Measurements from ENCODE around the gene NCKAP1. TPM values are rescaled to one million over a fixed set of nuclear protein-coding genes. Genes with fewer than 3 reads are reported as not detected.
A peak's percentile ranks its signal among the peaks of the same experiment; 100 is the strongest.

Gene NCKAP1
- polyA plus RNA-seq, 1 donor: 127 TPM

DNA sequence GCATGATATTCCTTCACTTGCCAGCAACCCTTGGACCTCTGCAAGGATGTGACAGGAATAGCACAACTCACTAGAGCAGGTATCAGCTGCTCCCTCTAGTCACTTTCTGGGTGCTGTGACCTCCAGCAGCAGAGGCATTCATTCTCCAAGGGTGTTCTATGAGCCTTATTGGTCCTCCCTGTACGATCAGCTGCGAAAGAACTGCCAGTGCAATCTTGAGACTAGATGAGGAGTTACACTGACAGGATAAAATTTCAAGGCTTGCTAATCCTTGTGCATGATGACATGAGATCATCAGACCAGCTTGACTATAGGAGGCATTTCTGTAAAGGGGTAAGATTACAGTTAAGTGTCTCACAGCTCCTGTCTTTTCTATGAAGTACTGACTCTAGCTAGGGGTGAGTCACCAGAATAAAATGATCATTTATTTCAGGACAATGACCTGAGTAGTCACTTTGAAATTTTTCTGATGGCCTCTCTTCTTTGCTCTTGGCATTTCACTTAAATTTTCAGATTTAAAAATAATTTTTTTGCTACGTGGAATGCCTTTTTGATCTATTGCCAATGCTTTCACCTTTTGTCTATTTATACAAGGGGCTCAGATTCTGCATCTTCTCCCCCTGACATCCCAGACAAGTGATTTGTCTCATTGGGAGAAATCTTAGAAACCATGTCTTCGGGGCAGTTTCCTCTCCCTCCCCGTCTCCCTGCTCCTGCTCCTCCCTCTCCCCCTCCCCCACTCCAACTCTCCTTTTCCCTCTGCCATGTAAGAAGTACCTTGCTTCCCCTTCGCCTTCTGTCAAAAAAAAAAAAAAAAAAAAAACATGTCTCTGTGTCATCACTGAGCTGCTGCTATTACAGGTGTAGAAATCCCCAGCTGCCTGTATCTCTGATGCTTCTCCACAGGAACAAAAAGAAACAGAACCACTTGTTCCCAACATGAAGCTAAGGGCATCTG is 122.6 kb downstream of the NCKAP1 start:
- WGBS (ENCODE audit: insufficient coverage, low lambda C conversion rate): 100% methylated on average over 1 of the region's 6 CpGs
- no peak for DNase-seq

DNA sequence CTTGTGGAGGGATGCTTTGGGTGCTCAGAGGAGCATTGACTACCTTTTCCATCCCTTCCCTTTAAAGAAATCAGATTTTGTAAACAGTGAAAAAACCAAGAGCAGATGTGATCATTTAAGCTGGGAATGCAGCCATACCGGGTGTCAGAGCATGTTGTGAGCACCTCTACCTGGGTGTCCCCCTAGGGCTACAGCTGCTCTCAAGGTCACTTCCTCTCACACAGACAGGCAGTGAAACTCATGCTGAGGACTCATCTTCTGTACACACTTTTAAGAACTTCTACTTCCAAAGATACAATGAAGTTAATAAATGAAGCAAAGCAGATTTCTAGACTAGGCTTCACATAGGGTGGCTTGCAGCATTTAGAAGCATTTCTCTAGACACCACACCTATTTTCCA is 123.4 kb downstream of the NCKAP1 start:
- Histone ChIP-seq H3K36me3 (ENCODE audit: control insufficient read depth, insufficient read depth, low read length) (peaks cover 38% of the 10 kb centered on the region), H3K27me3 (ENCODE audit: control insufficient read depth, insufficient read depth, low read length) (no peaks in the 10 kb centered on the region), H3K9me3 (ENCODE audit: control insufficient read depth, low read depth, low read length) (no peaks in the 10 kb centered on the region), H3K4me1 (ENCODE audit: control insufficient read depth, insufficient read depth, low read length) (peaks cover 6% of the 10 kb centered on the region), H3K4me3 (ENCODE audit: low read length) (no peak overlapping the region), H3K27ac (ENCODE audit: low read length) (no peak overlapping the region)
- no peak for DNase-seq
- no CpG with 5 or more reads among the region's 1 CpG for WGBS (ENCODE audit: insufficient coverage, low lambda C conversion rate)

More for the DNA sequence above, 122.6 kb downstream of the NCKAP1 start:
- Histone ChIP-seq H3K27ac (ENCODE audit: low read length) (no peak overlapping the region), H3K4me3 (ENCODE audit: low read length) (no peak overlapping the region), H3K36me3 (ENCODE audit: control insufficient read depth, insufficient read depth, low read length) (peaks cover 32% of the 10 kb centered on the region), H3K4me1 (ENCODE audit: control insufficient read depth, insufficient read depth, low read length) (peaks cover 5% of the 10 kb centered on the region), H3K9me3 (ENCODE audit: control insufficient read depth, low read depth, low read length) (no peaks in the 10 kb centered on the region), H3K27me3 (ENCODE audit: control insufficient read depth, insufficient read depth, low read length) (no peaks in the 10 kb centered on the region)

DNA sequence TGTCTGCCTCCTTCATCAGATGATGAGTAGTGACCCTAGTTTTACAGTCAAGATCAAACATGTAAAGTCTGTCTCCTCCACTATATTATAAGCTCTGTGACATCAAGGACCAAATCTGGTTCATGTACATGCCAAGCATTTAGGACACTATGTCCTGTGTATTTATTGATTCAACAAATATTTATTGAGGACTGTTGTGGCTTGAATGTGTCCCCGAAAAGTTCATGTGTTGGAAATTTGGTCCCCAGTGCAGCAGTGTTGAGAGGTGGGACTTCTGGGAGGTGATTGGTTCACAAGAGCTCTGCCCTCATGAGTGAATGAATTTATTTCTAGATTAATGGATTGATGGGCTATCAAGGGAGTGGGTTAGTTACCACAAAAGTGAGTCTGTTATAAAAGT is 125.2 kb downstream of the NCKAP1 start:
- no peaks in the 10 kb centered on the region for H3K27me3 ChIP-seq (ENCODE audit: control insufficient read depth, insufficient read depth, low read length)
- H3K4me3 ChIP-seq (ENCODE audit: low read length): no peak overlapping the region
- no CpG with 5 or more reads among the region's 1 CpG for WGBS (ENCODE audit: insufficient coverage, low lambda C conversion rate)

DNA sequence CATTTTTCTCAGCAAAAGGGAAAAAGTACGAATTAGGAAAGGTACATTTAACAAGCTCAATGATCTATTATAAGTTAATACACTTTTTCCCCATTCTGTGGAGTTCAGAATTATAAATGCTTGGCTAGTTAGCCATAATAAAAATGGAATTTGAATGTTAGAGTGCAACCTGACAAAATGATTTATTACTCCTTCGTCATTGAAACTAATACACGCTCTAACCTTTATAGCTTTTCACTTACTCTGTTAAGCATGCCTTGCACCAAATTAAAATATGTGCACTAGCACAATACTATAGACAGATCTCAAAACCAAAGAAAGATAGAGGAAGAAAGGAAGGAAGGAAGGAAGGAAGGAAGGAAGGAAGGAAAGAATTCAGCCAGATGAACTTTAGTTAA is 125.7 kb downstream of the NCKAP1 start:
- WGBS (ENCODE audit: insufficient coverage, low lambda C conversion rate): no CpG with 5 or more reads among the region's 3 CpGs
- H3K9me3 ChIP-seq (ENCODE audit: control insufficient read depth, low read depth, low read length): no peaks in the 10 kb centered on the region

More for the DNA sequence above, 125.2 kb downstream of the NCKAP1 start:
- DNase-seq: no peak
- H3K27ac ChIP-seq (ENCODE audit: low read length): no peak overlapping the region
- peaks cover 45% of the 10 kb centered on the region for H3K36me3 ChIP-seq (ENCODE audit: control insufficient read depth, insufficient read depth, low read length)
- H3K9me3 ChIP-seq (ENCODE audit: control insufficient read depth, low read depth, low read length): no peaks in the 10 kb centered on the region
- H3K4me1 ChIP-seq (ENCODE audit: control insufficient read depth, insufficient read depth, low read length): peaks cover 6% of the 10 kb centered on the region

DNA sequence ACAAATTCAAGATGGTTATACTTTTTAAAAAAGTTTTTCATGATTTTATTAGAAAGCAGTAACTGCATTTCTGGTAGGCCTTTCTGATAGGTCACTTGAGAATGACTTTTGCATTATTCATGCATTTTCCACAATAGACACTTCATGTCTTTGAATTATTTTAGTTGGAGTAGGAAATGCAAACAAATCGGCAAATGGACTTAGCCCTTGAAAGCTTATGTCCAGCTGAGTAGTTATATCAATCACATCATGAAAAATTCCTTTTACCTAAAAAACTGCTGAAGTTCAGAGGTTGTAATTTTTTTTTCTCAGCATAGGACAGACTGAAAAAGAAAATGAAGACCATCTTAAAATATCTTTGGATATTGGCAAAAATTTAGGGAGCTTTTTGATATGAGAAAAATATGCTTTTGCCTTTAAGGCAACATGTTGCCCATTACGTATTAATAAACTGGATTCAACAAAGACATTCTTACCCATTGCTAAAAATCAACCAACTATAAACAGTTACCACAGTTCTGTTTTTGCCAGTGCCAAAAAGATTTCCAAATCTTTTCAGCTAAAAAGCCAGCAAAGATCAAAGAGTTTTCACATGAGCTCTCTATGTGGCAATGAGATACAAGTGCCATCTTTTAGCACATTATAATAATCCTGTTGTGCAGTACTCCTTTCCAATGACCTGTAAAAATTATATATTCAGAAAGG is 126.3 kb downstream of the NCKAP1 start:
- WGBS (ENCODE audit: insufficient coverage, low lambda C conversion rate): 80% methylated on average over 2 of the region's 2 CpGs
- peaks cover 6% of the 10 kb centered on the region for H3K4me1 ChIP-seq (ENCODE audit: control insufficient read depth, insufficient read depth, low read length)
- no peaks in the 10 kb centered on the region for H3K27me3 ChIP-seq (ENCODE audit: control insufficient read depth, insufficient read depth, low read length)
- H3K9me3 ChIP-seq (ENCODE audit: control insufficient read depth, low read depth, low read length): no peaks in the 10 kb centered on the region
- no peak overlapping the region for H3K27ac ChIP-seq (ENCODE audit: low read length)
- no peak overlapping the region for H3K4me3 ChIP-seq (ENCODE audit: low read length)
- no peak for DNase-seq
- H3K36me3 ChIP-seq (ENCODE audit: control insufficient read depth, insufficient read depth, low read length): peaks cover 45% of the 10 kb centered on the region

More for the DNA sequence above, 125.7 kb downstream of the NCKAP1 start:
- no peak for DNase-seq
- H3K27me3 ChIP-seq (ENCODE audit: control insufficient read depth, insufficient read depth, low read length): no peaks in the 10 kb centered on the region
- H3K4me1 ChIP-seq (ENCODE audit: control insufficient read depth, insufficient read depth, low read length): peaks cover 6% of the 10 kb centered on the region
- no peak overlapping the region for H3K27ac ChIP-seq (ENCODE audit: low read length)
- no peak overlapping the region for H3K4me3 ChIP-seq (ENCODE audit: low read length)
- H3K36me3 ChIP-seq (ENCODE audit: control insufficient read depth, insufficient read depth, low read length): peaks cover 45% of the 10 kb centered on the region

DNA sequence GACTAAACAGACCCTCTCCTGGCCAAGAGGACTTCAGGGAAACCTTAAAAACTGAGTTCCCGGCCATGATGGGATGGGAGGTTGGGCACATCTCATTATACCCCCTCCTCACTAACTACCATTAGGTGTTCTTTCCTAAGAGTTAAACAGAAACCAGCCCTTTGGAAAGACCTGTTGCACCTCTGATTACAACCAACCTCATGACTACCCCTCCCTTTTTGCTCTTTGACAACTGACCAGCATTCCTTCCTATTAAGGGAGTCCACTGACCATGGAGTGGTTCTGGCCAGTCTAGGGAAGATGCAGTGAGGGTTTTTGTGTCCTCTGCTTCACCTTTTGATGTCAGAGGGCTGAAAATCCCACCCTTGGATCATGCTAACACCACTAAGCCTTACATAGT is 127.3 kb downstream of the NCKAP1 start:
- DNase-seq: peak; percentile 61
- no peak overlapping the region for H3K4me3 ChIP-seq (ENCODE audit: low read length)
- WGBS (ENCODE audit: insufficient coverage, low lambda C conversion rate): no CpG with 5 or more reads among the region's 1 CpG
- H3K9me3 ChIP-seq (ENCODE audit: control insufficient read depth, low read depth, low read length): no peaks in the 10 kb centered on the region
- H3K36me3 ChIP-seq (ENCODE audit: control insufficient read depth, insufficient read depth, low read length): peaks cover 39% of the 10 kb centered on the region
- H3K27me3 ChIP-seq (ENCODE audit: control insufficient read depth, insufficient read depth, low read length): no peaks in the 10 kb centered on the region
- H3K4me1 ChIP-seq (ENCODE audit: control insufficient read depth, insufficient read depth, low read length): peaks cover 6% of the 10 kb centered on the region
- H3K27ac ChIP-seq (ENCODE audit: low read length): peak overlapping the region; percentile 48

DNA sequence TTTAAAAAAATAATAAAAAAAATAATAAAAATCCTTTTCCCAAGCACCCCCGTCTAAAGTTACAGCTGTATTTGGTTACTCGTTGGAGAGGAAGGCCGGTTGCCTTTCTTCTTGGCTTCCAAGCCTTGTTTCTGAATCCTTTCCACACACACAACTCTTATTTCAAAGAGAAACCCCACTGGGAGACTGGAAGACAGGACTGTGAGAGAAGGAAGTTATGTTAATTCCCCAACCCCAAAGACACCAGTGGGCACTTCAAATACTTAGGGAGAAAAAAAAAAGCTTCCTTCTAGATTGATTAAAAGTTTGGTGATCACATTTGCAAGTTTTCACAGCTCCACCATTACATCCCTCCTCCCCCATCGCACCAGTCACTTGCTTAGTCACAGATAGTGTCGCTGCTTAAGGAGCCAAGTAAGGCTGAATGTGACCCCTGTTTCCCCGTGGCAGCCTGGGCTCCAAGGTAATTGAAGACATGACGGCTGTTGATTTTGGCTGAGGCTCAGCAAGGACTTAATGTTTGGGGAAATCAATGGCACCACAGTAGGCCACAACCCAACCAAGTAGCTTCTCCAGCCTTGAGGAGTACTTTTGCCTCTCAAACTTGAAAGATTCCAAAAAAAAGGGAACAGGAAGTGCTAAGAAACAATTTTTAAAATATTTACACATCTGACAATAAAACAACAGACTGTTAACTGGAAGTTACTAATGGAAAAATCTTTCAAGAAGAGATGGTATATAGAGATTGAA is 131.0 kb downstream of the NCKAP1 start:
- Histone ChIP-seq H3K27me3 (ENCODE audit: control insufficient read depth, insufficient read depth, low read length) (no peaks in the 10 kb centered on the region), H3K4me3 (ENCODE audit: low read length) (no peak overlapping the region), H3K36me3 (ENCODE audit: control insufficient read depth, insufficient read depth, low read length) (peaks cover 17% of the 10 kb centered on the region), H3K9me3 (ENCODE audit: control insufficient read depth, low read depth, low read length) (no peaks in the 10 kb centered on the region), H3K27ac (ENCODE audit: low read length) (no peak overlapping the region), H3K4me1 (ENCODE audit: control insufficient read depth, insufficient read depth, low read length) (peaks cover 6% of the 10 kb centered on the region)
- 35% methylated on average over 2 of the region's 7 CpGs for WGBS (ENCODE audit: insufficient coverage, low lambda C conversion rate)
- no peak for DNase-seq

DNA sequence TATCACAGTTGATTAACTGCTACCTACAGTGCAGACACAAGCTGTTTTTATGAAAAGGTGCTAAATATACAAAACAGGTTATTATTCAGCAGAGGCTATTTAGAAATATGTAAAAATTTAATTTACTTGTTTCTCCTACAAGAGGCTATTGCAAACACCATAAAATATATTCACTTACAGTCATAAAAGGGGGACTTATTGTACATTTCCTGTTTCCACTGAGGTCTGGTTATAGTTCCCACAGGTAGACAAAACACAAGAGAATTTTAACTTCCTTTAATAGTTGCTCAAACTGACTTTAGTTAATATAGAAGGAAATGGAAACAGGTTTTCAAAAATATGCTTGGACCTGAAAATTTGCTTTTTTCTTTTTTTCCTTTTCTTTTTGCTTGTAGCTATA is 131.8 kb downstream of the NCKAP1 start:
- no peak overlapping the region for H3K27ac ChIP-seq (ENCODE audit: low read length)
- DNase-seq: no peak
- no peaks in the 10 kb centered on the region for H3K9me3 ChIP-seq (ENCODE audit: control insufficient read depth, low read depth, low read length)
- peaks cover 6% of the 10 kb centered on the region for H3K4me1 ChIP-seq (ENCODE audit: control insufficient read depth, insufficient read depth, low read length)
- H3K36me3 ChIP-seq (ENCODE audit: control insufficient read depth, insufficient read depth, low read length): peaks cover 17% of the 10 kb centered on the region
- H3K4me3 ChIP-seq (ENCODE audit: low read length): no peak overlapping the region
- no peaks in the 10 kb centered on the region for H3K27me3 ChIP-seq (ENCODE audit: control insufficient read depth, insufficient read depth, low read length)

DNA sequence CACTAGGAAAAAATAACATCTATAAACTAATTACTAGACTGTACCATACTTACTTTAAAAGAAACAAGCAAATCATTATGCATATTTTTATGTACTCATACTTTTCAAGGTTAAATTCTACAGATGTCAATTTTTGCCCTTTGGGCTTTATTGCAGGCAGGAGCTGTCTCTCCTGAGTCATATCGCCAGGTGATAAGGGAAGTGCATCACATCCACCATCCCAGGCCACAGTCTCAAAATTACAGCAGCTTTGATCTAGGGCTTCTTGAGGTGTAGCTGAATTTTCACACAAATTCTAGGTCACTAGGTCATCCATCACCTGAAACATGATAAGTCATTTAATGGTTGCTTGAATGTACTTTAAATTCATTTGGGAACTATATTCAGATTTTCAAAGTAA is 133.4 kb downstream of the NCKAP1 start:
- no peak overlapping the region for H3K4me3 ChIP-seq (ENCODE audit: low read length)
- no peaks in the 10 kb centered on the region for H3K27me3 ChIP-seq (ENCODE audit: control insufficient read depth, insufficient read depth, low read length)
- no peaks in the 10 kb centered on the region for H3K4me1 ChIP-seq (ENCODE audit: control insufficient read depth, insufficient read depth, low read length)
- H3K27ac ChIP-seq (ENCODE audit: low read length): peak overlapping the region; percentile 14
- peaks cover 6% of the 10 kb centered on the region for H3K36me3 ChIP-seq (ENCODE audit: control insufficient read depth, insufficient read depth, low read length)
- no CpG with 5 or more reads among the region's 1 CpG for WGBS (ENCODE audit: insufficient coverage, low lambda C conversion rate)
- no peaks in the 10 kb centered on the region for H3K9me3 ChIP-seq (ENCODE audit: control insufficient read depth, low read depth, low read length)
- DNase-seq: peak; percentile 43 to 56

DNA sequence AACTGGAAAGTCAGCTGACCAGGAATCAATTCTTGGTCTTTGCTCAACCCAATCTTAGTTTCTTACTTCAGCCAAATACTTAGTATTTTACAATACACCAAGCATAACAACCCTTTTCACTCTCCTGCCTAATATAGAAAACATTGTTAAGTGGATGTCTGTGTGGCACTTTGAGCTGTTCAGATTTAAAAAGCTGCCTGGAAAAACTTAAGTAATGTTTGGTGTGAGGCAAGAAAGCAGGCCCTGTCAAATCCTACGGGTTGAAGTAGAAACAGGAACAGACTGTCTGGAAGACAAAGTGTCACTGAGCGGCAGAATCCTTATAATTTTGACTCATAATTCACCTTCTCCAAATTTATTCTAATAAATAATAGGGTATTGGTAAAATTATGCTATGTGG is 134.7 kb downstream of the NCKAP1 start:
- H3K27ac ChIP-seq (ENCODE audit: low read length): no peak overlapping the region
- H3K9me3 ChIP-seq (ENCODE audit: control insufficient read depth, low read depth, low read length): no peaks in the 10 kb centered on the region
- no CpG with 5 or more reads among the region's 2 CpGs for WGBS (ENCODE audit: insufficient coverage, low lambda C conversion rate)
- no peaks in the 10 kb centered on the region for H3K36me3 ChIP-seq (ENCODE audit: control insufficient read depth, insufficient read depth, low read length)
- no peak overlapping the region for H3K4me3 ChIP-seq (ENCODE audit: low read length)
- no peaks in the 10 kb centered on the region for H3K4me1 ChIP-seq (ENCODE audit: control insufficient read depth, insufficient read depth, low read length)
- no peak for DNase-seq
- H3K27me3 ChIP-seq (ENCODE audit: control insufficient read depth, insufficient read depth, low read length): no peaks in the 10 kb centered on the region

Measured in large intestine (tissue), 3 donors.